ENCODE data around the gene MMP1.

The MMP1 gene

GRCh38 chr11:102829316-102830000 is 31.5 kb upstream of the MMP1 start:
- H3K4me3 ChIP-seq (replicated peaks; ENCODE audit: low read depth, low read length): no peak overlapping the region
- DNase-seq (ENCODE audit: low read depth): no peak
- TF ChIP-seq CTCF (IDR thresholded peaks at IDR 0.05; ENCODE audit: low read length, missing control alignments): no peak

GRCh38 chr11:102824556-102824955 is 26.6 kb upstream of the MMP1 start:
- no peak overlapping the region for H3K4me3 ChIP-seq (replicated peaks; ENCODE audit: low read depth, low read length)
- no peak for TF ChIP-seq CTCF (IDR thresholded peaks at IDR 0.05; ENCODE audit: low read length, missing control alignments)
- no peak for DNase-seq (ENCODE audit: low read depth)

GRCh38 chr11:102819491-102819890 is 21.5 kb upstream of the MMP1 start:
- DNase-seq (ENCODE audit: low read depth): no peak
- TF ChIP-seq CTCF (IDR thresholded peaks at IDR 0.05; ENCODE audit: low read length, missing control alignments): no peak
- H3K4me3 ChIP-seq (replicated peaks; ENCODE audit: low read depth, low read length): no peak overlapping the region

- DNase-seq (ENCODE audit: low read depth): no peak
- TF ChIP-seq CTCF (IDR thresholded peaks at IDR 0.05; ENCODE audit: low read length, missing control alignments): no peak
- H3K4me3 ChIP-seq (replicated peaks; ENCODE audit: low read depth, low read length): no peak overlapping the region
Observed at GRCh38 chr11:102813484-102813883, 15.5 kb upstream of the MMP1 start.

GRCh38 chr11:102812188-102812587 is 14.2 kb upstream of the MMP1 start:
- no peak for TF ChIP-seq CTCF (IDR thresholded peaks at IDR 0.05; ENCODE audit: low read length, missing control alignments)

DNA sequence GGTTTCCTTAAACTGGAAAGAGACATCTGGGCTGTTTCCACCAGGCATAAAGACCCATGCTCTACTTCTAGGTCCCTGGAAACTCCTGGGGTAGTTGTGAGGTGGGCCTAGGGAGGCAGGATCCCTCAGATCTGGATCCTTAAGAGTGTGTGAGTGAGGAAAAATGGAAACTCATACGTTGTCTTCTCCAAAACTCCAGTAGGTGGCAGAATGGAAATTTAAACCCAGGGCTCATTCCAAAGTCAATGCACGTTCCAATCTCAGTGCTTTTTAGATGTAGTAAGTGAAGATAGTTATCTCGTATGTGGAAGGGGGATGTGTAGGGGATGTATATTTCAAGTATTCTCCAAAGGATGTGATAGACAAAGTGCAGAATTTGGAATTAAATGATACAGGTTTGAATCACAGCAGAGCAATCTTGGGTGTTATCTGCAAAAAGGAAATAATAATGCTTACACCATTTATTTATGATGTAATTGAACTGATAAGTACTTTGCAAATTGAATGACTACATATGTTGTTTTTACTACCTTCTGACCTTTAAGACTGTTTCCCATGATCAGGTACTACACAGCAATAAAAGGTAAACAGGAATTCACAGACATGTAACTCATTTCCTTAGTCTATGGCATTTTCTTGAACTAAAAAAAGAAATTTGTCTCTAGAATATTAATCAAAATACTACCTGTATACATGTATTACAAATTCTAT is 13.1 kb upstream of the MMP1 start:
- no peak overlapping the region for H3K4me3 ChIP-seq (replicated peaks; ENCODE audit: low read depth, low read length)
- peak; percentile 57 for TF ChIP-seq CTCF (IDR thresholded peaks at IDR 0.05; ENCODE audit: low read length, missing control alignments)
- peak; percentile 38 for DNase-seq (ENCODE audit: low read depth)

More at GRCh38 chr11:102812188-102812587, 14.2 kb upstream of the MMP1 start:
- DNase-seq (ENCODE audit: low read depth): no peak
- no peak overlapping the region for H3K4me3 ChIP-seq (replicated peaks; ENCODE audit: low read depth, low read length)
